ENCODE results near the gene ANKRD1.

GRCh38 chr10:90963331-90963730 is 42.4 kb upstream of the ANKRD1 start:
- TF ChIP-seq POLR2A (IDR thresholded peaks at IDR 0.05) (no peak), CTCF (IDR thresholded peaks at IDR 0.05 in 4 of 5, conservative IDR thresholded peaks at IDR 0.05 in 1 of 5) (no peak)
